ENCODE measurements around the gene HOXA11. TPM values are rescaled to one million over a fixed set of nuclear protein-coding genes. Genes with fewer than 3 reads are reported as not detected.
A peak's percentile ranks its signal among the peaks of the same experiment; 100 is the strongest.

HOXA11 gene
- total RNA-seq, 1 donor from 2014 or later: not detected

GRCh38 chr7:27186668-27187474 is 1.8 kb upstream of the HOXA11 start:
- intact Hi-C loops (cut with DNase I): no loop called here
- no peak for DNase-seq
- no peak for ATAC-seq (ENCODE audit: poor library complexity)

- no peak for ATAC-seq (ENCODE audit: poor library complexity)
- intact Hi-C loops (cut with DNase I): no loop called here
- DNase-seq: no peak
Measured at GRCh38 chr7:27185854-27186667, 1.0 kb upstream of the HOXA11 start.

- peak; percentile 18 for ATAC-seq (ENCODE audit: poor library complexity)
- no peak for DNase-seq
- intact Hi-C loops (cut with DNase I): no loop called here
Measured at GRCh38 chr7:27184337-27185012, 557 bp downstream of the HOXA11 start.

- intact Hi-C loops (cut with DNase I): no loop called here
- ATAC-seq (ENCODE audit: poor library complexity) (no peak), DNase-seq (no peak)
Measured at GRCh38 chr7:27183682-27184336, 1.2 kb downstream of the HOXA11 start.

- DNase-seq (no peak), ATAC-seq (ENCODE audit: poor library complexity) (no peak)
- intact Hi-C loops (cut with DNase I): no loop called here
Measured at GRCh38 chr7:27182861-27183681, 2.0 kb downstream of the HOXA11 start.

- ATAC-seq (ENCODE audit: poor library complexity): no peak
- intact Hi-C loops (cut with DNase I): no loop called here
- DNase-seq: no peak
Measured at GRCh38 chr7:27182285-27182841, 2.7 kb downstream of the HOXA11 start.

GRCh38 chr7:27181795-27182275 is 3.2 kb downstream of the HOXA11 start:
- intact Hi-C loops (cut with DNase I): no loop called here
- DNase-seq (no peak), ATAC-seq (ENCODE audit: poor library complexity) (no peak)

- ATAC-seq (ENCODE audit: poor library complexity) (no peak), DNase-seq (no peak)
- intact Hi-C loops (cut with DNase I): no loop called here
Measured at GRCh38 chr7:27180431-27181420, 4.3 kb downstream of the HOXA11 start.

- ATAC-seq (ENCODE audit: poor library complexity): peak; percentile 74
- intact Hi-C loops (cut with DNase I): no loop called here
Measured at GRCh38 chr7:27179503-27180430, 5.3 kb downstream of the HOXA11 start.

GRCh38 chr7:27179030-27179429 is 6.0 kb downstream of the HOXA11 start:
- intact Hi-C loops (cut with DNase I): no loop called here

More at GRCh38 chr7:27179503-27180430, 5.3 kb downstream of the HOXA11 start:
- peak; percentile 78 for DNase-seq

GRCh38 chr7:27178366-27178765 is 6.7 kb downstream of the HOXA11 start:
- DNase-seq: no peak
- intact Hi-C loops (cut with DNase I): no loop called here
- ATAC-seq (ENCODE audit: poor library complexity): no peak

More at GRCh38 chr7:27179030-27179429, 6.0 kb downstream of the HOXA11 start:
- ATAC-seq (ENCODE audit: poor library complexity) (no peak), DNase-seq (no peak)

- ATAC-seq (ENCODE audit: poor library complexity): no peak
- intact Hi-C loops (cut with DNase I): no loop called here
- no peak for DNase-seq
Measured at GRCh38 chr7:27177795-27178320, 7.2 kb downstream of the HOXA11 start.

GRCh38 chr7:27176962-27177794 is 7.9 kb downstream of the HOXA11 start:
- DNase-seq: no peak
- intact Hi-C loops (cut with DNase I): no loop called here
- ATAC-seq (ENCODE audit: poor library complexity): no peak

GRCh38 chr7:27176524-27176845 is 8.5 kb downstream of the HOXA11 start:
- intact Hi-C loops (cut with DNase I): no loop called here
- ATAC-seq (ENCODE audit: poor library complexity) (no peak), DNase-seq (no peak)
